ENCODE measurements around the gene SPEG. TPM values are rescaled to one million over a fixed set of nuclear protein-coding genes. Genes with fewer than 3 reads are reported as not detected.

Gene SPEG
- total and polyA plus RNA-seq, 2 experiments from 2014 or later: 12.6 to 32.4 TPM

- H3K4me1 ChIP-seq (ENCODE audit: insufficient read depth): peaks cover 28% of the 10 kb centered on the region
- H3K27me3 ChIP-seq (ENCODE audit: insufficient read depth): peaks cover 42% of the 10 kb centered on the region
- no peak overlapping the region for H3K4me2 ChIP-seq
- 0 out of 2 replicates have a peak, but pooled peaks cover 4% of the 10 kb centered on the region for H3F3A ChIP-seq (replicated peaks; ENCODE audit: low read depth)
- Mint-ChIP-seq H3K36me3 (ENCODE audit: low read depth) (peaks cover 5% of the 10 kb centered on the region; the same call in 2 of the 3 replicates), H3K27me3 (ENCODE audit: insufficient read depth, low read depth, poor library complexity) (peaks cover 43% of the 10 kb centered on the region), H3K27ac (no peak overlapping the region), H3K9me3 (no peaks in the 10 kb centered on the region), H3K4me1 (peaks cover 34% of the 10 kb centered on the region), H3K4me3 (no peak overlapping the region)
- no peaks in the 10 kb centered on the region; the same call in 1 of the 2 replicates for H4K20me1 ChIP-seq (replicated peaks; ENCODE audit: insufficient read depth)
- H3K4me3 ChIP-seq: no peak overlapping the region
- no peaks in the 10 kb centered on the region for H3K36me3 ChIP-seq (ENCODE audit: insufficient read depth)
- H2AFZ ChIP-seq: no peak overlapping the region
- ATAC-seq: no peak
- DNase-seq (ENCODE audit: low spot score): no peak
- no peaks in the 10 kb centered on the region for H3K9me2 ChIP-seq (ENCODE audit: insufficient read depth)
- no peak for TF ChIP-seq POLR2AphosphoS5 (IDR thresholded peaks at IDR 0.05; ENCODE audit: low read depth)
- no peaks in the 10 kb centered on the region for H3K79me2 ChIP-seq (replicated peaks; ENCODE audit: insufficient read depth)
- no peak overlapping the region for H3K27ac ChIP-seq (ENCODE audit: low read depth)
Measured at GRCh38 chr2:219446689-219447088, 12.0 kb downstream of the SPEG start.

GRCh38 chr2:219447242-219448098 lies 12.8 kb downstream of the SPEG start:
- no peak overlapping the region for H3K4me3 Mint-ChIP-seq
- H3K27ac Mint-ChIP-seq: no peak overlapping the region
- H3K27ac ChIP-seq (ENCODE audit: low read depth): no peak overlapping the region
- no peaks in the 10 kb centered on the region; the same call in 1 of the 2 replicates for H4K20me1 ChIP-seq (replicated peaks; ENCODE audit: insufficient read depth)
- no peaks in the 10 kb centered on the region for H3K9me3 Mint-ChIP-seq
- H3K27me3 Mint-ChIP-seq (ENCODE audit: insufficient read depth, low read depth, poor library complexity): peaks cover 45% of the 10 kb centered on the region
- H3K4me2 ChIP-seq: peak overlapping the region; percentile 85
- peak overlapping the region; percentile 56 for H3K4me3 ChIP-seq
- 0 out of 2 replicates have a peak, but pooled peaks cover 4% of the 10 kb centered on the region for H3F3A ChIP-seq (replicated peaks; ENCODE audit: low read depth)
- H3K9me2 ChIP-seq (ENCODE audit: insufficient read depth): no peaks in the 10 kb centered on the region
- peak; percentile 34 for DNase-seq (ENCODE audit: low spot score)
- peaks cover 34% of the 10 kb centered on the region for H3K4me1 Mint-ChIP-seq
- peak; percentile 5 for ATAC-seq
- no peaks in the 10 kb centered on the region for H3K79me2 ChIP-seq (replicated peaks; ENCODE audit: insufficient read depth)
- peaks cover 5% of the 10 kb centered on the region; the same call in 2 of the 3 replicates for H3K36me3 Mint-ChIP-seq (ENCODE audit: low read depth)
- H3K4me1 ChIP-seq (ENCODE audit: insufficient read depth): peaks cover 28% of the 10 kb centered on the region
- H3K27me3 ChIP-seq (ENCODE audit: insufficient read depth): peaks cover 39% of the 10 kb centered on the region
- 0 out of 2 replicates have a peak overlapping the region, but pooled peaks have one; percentile 23 for H2AFZ ChIP-seq
- no peaks in the 10 kb centered on the region for H3K36me3 ChIP-seq (ENCODE audit: insufficient read depth)
- no peak for TF ChIP-seq EZH2phosphoT487 (IDR thresholded peaks at IDR 0.05; ENCODE audit: unreplicated experiment)
- TF ChIP-seq, protein P1, sequence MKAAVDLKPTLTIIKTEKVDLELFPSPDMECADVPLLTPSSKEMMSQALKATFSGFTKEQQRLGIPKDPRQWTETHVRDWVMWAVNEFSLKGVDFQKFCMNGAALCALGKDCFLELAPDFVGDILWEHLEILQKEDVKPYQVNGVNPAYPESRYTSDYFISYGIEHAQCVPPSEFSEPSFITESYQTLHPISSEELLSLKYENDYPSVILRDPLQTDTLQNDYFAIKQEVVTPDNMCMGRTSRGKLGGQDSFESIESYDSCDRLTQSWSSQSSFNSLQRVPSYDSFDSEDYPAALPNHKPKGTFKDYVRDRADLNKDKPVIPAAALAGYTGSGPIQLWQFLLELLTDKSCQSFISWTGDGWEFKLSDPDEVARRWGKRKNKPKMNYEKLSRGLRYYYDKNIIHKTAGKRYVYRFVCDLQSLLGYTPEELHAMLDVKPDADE (IDR thresholded peaks at IDR 0.05): no peak
- TF ChIP-seq, protein P2, sequence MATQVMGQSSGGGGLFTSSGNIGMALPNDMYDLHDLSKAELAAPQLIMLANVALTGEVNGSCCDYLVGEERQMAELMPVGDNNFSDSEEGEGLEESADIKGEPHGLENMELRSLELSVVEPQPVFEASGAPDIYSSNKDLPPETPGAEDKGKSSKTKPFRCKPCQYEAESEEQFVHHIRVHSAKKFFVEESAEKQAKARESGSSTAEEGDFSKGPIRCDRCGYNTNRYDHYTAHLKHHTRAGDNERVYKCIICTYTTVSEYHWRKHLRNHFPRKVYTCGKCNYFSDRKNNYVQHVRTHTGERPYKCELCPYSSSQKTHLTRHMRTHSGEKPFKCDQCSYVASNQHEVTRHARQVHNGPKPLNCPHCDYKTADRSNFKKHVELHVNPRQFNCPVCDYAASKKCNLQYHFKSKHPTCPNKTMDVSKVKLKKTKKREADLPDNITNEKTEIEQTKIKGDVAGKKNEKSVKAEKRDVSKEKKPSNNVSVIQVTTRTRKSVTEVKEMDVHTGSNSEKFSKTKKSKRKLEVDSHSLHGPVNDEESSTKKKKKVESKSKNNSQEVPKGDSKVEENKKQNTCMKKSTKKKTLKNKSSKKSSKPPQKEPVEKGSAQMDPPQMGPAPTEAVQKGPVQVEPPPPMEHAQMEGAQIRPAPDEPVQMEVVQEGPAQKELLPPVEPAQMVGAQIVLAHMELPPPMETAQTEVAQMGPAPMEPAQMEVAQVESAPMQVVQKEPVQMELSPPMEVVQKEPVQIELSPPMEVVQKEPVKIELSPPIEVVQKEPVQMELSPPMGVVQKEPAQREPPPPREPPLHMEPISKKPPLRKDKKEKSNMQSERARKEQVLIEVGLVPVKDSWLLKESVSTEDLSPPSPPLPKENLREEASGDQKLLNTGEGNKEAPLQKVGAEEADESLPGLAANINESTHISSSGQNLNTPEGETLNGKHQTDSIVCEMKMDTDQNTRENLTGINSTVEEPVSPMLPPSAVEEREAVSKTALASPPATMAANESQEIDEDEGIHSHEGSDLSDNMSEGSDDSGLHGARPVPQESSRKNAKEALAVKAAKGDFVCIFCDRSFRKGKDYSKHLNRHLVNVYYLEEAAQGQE (IDR thresholded peaks at IDR 0.05; ENCODE audit: unreplicated experiment): no peak
- no peak for TF ChIP-seq NANOG (IDR thresholded peaks at IDR 0.05; ENCODE audit: borderline replicate concordance)
- TF ChIP-seq CREB1 (CRISPR knock-in tag; IDR thresholded peaks at IDR 0.05; ENCODE audit: low read depth): no peak
- TF ChIP-seq ZNF331 (CRISPR knock-in tag; IDR thresholded peaks at IDR 0.05; ENCODE audit: low read depth): no peak
- no peak for TF ChIP-seq ZNF114 (CRISPR knock-in tag; IDR thresholded peaks at IDR 0.05)
- no peak for TF ChIP-seq ZNF462 (CRISPR knock-in tag; IDR thresholded peaks at IDR 0.05)
- TF ChIP-seq JUNB (IDR thresholded peaks at IDR 0.05; ENCODE audit: unreplicated experiment): no peak

Measured in GM23338 (cell line).